Measurements from ENCODE around the gene MSRB2. TPM values are rescaled to one million over a fixed set of nuclear protein-coding genes. Genes with fewer than 3 reads are reported as not detected.

Gene MSRB2
- total RNA-seq, 1 donor = 15.1 TPM

DNA sequence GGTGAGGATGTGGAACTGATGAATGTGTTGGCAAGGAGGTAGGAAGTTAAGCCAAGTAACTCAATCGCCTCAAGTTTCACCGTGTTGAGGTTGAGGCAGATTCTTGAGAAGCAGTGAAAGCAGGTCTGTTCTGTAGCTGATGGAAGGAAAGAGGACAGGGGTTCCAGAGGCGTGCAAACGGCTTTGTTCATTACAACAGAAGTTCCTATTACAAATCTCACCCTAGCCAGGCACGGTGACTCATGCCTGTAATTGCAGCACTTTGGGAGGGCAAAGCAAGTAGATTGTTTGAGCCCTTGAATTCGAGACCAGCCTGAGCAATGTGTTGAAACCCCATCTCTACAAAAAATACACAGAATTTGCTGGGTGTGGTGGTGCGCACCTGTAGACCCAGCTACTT, 59.8 kb downstream of the MSRB2 start:
- TF ChIP-seq, protein P1, sequence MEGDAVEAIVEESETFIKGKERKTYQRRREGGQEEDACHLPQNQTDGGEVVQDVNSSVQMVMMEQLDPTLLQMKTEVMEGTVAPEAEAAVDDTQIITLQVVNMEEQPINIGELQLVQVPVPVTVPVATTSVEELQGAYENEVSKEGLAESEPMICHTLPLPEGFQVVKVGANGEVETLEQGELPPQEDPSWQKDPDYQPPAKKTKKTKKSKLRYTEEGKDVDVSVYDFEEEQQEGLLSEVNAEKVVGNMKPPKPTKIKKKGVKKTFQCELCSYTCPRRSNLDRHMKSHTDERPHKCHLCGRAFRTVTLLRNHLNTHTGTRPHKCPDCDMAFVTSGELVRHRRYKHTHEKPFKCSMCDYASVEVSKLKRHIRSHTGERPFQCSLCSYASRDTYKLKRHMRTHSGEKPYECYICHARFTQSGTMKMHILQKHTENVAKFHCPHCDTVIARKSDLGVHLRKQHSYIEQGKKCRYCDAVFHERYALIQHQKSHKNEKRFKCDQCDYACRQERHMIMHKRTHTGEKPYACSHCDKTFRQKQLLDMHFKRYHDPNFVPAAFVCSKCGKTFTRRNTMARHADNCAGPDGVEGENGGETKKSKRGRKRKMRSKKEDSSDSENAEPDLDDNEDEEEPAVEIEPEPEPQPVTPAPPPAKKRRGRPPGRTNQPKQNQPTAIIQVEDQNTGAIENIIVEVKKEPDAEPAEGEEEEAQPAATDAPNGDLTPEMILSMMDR (IDR thresholded peaks at IDR 0.05; ENCODE audit: insufficient read depth, low read depth, low read length) = no peak
- H3K4me3 ChIP-seq (ENCODE audit: low read depth, low read length) = no peak overlapping the region
- peak; percentile 4 for DNase-seq (ENCODE audit: low read depth)

DNA sequence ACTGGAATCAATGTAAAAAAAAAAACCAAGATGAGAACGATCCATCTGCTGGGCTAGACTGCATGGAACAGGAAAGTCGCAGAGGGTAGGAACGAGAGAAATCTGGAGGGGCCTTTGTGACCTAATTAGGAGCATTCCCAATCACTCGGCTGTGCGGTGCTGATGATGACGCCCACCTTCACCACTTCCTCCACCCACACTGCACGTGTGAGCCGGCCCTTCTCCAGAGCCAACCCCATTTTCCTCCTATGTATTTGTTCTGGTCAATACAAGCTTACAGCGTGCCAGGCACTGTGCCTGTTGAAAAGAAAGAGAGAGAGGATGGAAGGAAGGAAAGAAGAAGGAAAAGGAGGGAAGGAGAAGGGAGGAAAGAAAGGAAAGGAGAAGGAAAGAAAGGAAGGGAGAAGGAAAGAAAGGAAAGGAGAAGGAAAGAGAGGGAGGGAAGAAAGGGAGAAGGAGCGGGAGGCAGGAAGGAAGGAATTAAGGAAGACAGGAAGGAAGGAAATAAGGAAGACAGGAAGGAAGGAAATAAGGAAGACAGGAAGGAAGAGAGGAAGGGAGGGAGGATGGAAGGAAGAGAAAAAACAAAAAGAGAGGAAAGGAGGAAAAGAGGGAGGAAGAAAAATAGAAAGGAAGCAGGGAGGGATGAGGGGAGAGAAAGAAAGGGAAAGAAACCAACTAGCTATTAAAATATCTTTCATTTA, 61.2 kb downstream of the MSRB2 start:
- TF ChIP-seq, protein P1 (IDR thresholded peaks at IDR 0.05; ENCODE audit: insufficient read depth, low read depth, low read length) = no peak
- no peak for DNase-seq (ENCODE audit: low read depth)
- H3K4me3 ChIP-seq (ENCODE audit: low read depth, low read length) = no peak overlapping the region

DNA sequence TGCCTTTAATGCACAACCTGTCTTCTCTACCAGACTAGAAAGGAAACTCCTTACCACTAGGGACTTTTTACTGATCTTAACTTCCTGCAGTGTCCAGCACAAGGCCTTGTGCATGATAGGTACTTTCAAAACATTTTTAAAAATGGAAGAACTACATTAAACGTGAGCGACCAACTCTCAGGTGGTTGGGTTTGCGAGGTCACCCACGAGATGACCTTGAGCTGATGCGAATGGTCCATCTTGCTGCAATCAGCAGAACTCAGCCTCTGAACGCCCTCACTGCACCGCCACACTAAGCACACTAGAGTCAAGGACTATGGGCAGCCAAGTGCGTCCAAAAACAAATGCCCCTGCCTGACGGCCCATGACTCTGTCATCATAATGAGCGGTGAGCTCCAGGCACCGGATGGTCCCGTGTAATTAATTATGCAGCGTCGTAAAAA, 61.9 kb downstream of the MSRB2 start:
- TF ChIP-seq, protein P1 (IDR thresholded peaks at IDR 0.05; ENCODE audit: insufficient read depth, low read depth, low read length) = no peak
- DNase-seq (ENCODE audit: low read depth) = no peak
- H3K4me3 ChIP-seq (ENCODE audit: low read depth, low read length) = no peak overlapping the region

DNA sequence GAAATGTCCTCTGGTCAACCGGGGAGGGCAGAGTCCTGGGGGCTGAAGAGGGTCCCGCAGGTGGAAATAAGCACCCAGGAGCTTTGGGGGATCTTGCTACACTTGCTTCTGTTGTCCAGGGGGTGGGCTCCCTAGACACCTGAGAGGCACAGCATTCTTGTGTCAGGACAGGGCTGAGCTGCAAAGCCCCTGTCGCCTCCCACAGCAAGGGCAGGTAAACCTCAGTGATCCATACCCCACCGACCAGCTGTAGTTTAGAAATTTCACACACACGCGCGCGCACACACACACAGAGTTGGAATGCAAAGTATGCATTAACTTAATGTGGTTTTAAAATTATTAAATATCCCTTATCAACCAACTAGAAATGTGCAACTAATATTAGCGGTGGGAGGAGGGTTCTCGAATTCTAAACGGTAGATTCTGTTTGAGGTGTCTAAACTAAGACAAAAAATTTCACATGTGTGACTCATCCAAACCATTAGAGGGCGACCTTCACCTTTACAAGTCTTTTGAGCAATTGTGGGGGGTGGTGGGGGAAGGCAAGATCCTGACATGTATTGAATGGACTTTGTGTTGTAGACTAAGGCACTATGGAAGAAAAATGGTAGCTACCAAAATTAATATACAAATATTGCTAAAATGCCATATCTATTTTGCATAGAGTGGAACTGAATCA, 62.5 kb downstream of the MSRB2 start:
- peak; percentile 48 for DNase-seq (ENCODE audit: low read depth)
- H3K4me3 ChIP-seq (ENCODE audit: low read depth, low read length) = no peak overlapping the region
- TF ChIP-seq, protein P1 (IDR thresholded peaks at IDR 0.05; ENCODE audit: insufficient read depth, low read depth, low read length) = no peak

DNA sequence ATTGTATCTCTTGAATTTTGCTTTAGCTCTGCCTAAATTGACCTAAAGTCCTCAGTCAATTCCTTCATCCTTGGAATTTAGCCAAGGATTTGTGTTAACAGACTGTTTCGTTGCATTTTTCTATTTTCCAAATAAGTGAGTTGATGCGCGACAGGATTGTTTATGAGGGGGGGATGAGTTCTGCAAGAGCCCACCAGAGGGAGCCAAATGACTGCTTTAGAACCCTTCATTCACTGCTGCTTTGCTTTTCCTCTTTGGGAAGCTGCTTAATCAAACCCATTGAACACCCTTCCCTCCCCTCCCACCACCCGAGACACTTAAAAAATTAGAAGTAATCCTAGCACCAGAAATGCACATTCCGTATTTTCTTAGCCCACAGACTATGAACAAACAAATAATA, 63.0 kb downstream of the MSRB2 start:
- TF ChIP-seq, protein P1 (IDR thresholded peaks at IDR 0.05; ENCODE audit: insufficient read depth, low read depth, low read length) = peak; percentile 87
- peak; percentile 63 for DNase-seq (ENCODE audit: low read depth)
- no peak overlapping the region for H3K4me3 ChIP-seq (ENCODE audit: low read depth, low read length)

DNA sequence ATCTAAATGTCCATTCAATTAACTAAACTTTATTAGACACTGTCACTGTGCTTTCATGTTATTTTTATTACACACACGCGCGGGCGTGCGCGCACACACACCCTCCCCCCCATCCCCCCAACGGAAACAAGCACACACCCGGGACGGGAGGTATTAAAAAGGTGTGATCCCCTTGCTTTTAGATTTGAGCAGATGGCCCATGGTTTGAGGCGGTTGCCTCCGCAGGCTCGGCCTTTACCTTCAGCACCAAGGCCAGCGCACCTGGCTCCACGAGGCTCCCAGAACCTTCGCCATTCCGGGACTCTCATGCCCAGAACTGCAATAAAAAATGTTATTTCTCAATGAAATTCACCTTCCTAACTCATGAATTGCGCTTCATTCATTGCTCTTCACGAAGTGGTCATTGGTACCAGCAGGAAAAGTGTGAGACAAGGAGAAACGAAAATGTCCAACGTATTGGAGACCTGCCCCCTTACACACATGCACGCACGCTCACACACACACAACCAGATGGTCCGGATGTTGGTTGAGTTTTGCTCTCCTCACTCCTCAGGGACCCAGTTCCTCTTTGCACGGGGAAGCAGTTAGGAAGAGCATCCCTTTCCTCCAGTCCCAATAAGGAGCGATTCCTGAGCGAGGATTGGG, 76.0 kb downstream of the MSRB2 start:
- TF ChIP-seq, protein P1 (IDR thresholded peaks at IDR 0.05; ENCODE audit: insufficient read depth, low read depth, low read length) = no peak
- DNase-seq (ENCODE audit: low read depth) = peak; percentile 37
- H3K4me3 ChIP-seq (ENCODE audit: low read depth, low read length) = no peak overlapping the region

Small RNAs within 50 kb of the gene (small RNA-seq; reads per million reads assigned to genes)
- gene RF00561 = not detected

Other genes with a start within 250 kb of the MSRB2 start
- gene ARMC3, start 167.5 kb upstream of the MSRB2 start, total RNA-seq = not detected in 2 replicates
- gene PTF1A, start 96.7 kb downstream of the MSRB2 start, total RNA-seq = not detected in 2 replicates
- gene C10orf67, start 249.2 kb downstream of the MSRB2 start, total RNA-seq = under 0.01 TPM in 2 replicates

All from fibroblast of villous mesenchyme (primary cell).